Muscle of leg (tissue), 11 donors: ENCODE results near the gene SIPA1L2. TPM values are rescaled to one million over a fixed set of nuclear protein-coding genes. Genes with fewer than 3 reads are reported as not detected.

ENCODE experiments used
- DNase-seq: peaks from one replicate; pipeline ENCODE4 v3.0.0; 2013
- H3K27ac ChIP-seq: one replicate; pipeline ENCODE4 v1.5.1; 2013; ENCODE audit warnings: mild to moderate bottlenecking, low read length, control low read depth
- H3K27me3 ChIP-seq: one replicate; pipeline ENCODE4 v1.6.1; 2013; ENCODE audit warnings: low read length; ENCODE audit not compliant: control insufficient read depth, insufficient read depth
- H3K36me3 ChIP-seq: one replicate; pipeline ENCODE4 v1.6.1; 2013; ENCODE audit warnings: low read length; ENCODE audit not compliant: control insufficient read depth, insufficient read depth
- H3K4me1 ChIP-seq: one replicate; pipeline ENCODE4 v1.6.1; 2013; ENCODE audit warnings: low read length; ENCODE audit not compliant: control insufficient read depth, insufficient read depth
- H3K4me3 ChIP-seq: one replicate; pipeline ENCODE4 v1.5.1; 2013; ENCODE audit warnings: low read length, control low read depth
- H3K9me3 ChIP-seq: replicated peaks from 2 replicates; pipeline ENCODE4 v1.6.1; 2013; ENCODE audit warnings: low read depth, low read length; ENCODE audit not compliant: control insufficient read depth
- WGBS: methylation state at CpG from one replicate; pipeline ENCODE4 v1.1.5; 2013; ENCODE audit warnings: missing lambda C conversion rate; ENCODE audit not compliant: insufficient coverage; 5-methylcytosine and 5-hydroxymethylcytosine counted together
- polyA plus RNA-seq, 8 donors: library from polyadenylated mRNA; unstranded; fragments of 120-200 nt; gene quantifications; one replicate each; pipeline versions ENCODE4 v1.2.1 to v1.2.3, GENCODE V29; 2013; ENCODE audit warnings: inconsistent platforms in 1 of 8, low replicate concordance in 1 of 8; ENCODE audit not compliant: insufficient read length in 8 of 8, insufficient read depth in 1 of 8
- total RNA-seq: library from RNA; stranded (reverse); fragments of 120-200 nt; gene quantifications from one replicate; pipeline ENCODE4 v1.2.4, GENCODE V29; 2013

Gene SIPA1L2
- total and polyA plus RNA-seq, 9 donors: 23.3 to 32.6 (median 28.7) TPM

DNA sequence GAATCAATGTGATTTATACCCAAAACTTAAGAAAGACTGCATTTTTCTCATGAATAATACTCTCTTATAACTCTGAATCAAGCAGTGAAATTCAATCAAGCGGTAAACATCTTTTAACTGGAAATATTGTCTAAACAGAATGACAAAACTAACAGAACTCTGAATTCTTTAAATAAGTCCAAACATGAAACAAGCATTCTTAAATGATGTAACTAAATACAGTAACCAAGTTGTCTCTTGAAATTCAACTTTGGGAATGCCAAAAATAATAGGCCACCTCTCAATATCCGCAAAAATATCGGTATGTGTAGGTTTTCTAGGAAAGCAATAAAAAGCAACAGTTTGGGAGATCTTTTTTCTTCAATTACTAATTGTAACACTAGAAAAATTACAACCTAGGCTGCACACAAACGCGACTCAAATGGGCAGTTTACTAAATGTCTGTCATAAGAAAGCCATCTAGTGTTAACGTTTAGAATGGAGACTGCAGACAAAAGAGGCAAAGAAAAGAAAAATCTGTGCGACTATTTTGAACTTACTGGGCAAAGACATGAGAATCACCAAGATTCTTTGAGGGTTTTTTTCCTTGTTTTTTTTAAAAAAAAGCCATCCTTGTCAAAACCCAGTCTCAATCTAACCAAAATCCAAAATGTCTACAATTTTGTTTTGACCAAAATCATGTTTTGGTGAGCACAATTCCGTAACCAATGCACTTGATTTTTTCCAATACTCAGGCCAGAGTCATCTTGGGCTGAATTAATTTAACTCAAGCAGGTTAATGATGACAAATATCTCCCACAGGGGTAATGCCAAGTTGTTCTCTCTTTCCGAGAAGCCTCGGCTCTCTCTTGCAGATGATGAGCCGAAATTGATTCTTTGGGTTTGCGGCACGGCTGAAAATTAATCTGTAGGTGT lies 1.3 kb downstream of the SIPA1L2 start:
- WGBS: 5% methylated on average over 4 of the region's 13 CpGs
- Histone ChIP-seq H3K4me1 (peaks cover 13% of the 10 kb centered on the region), H3K27ac (peak overlapping the region; percentile 56), H3K36me3 (no peaks in the 10 kb centered on the region), H3K27me3 (peaks cover 7% of the 10 kb centered on the region), H3K9me3 (no peaks in the 10 kb centered on the region), H3K4me3 (peak overlapping the region; percentile 74)
- DNase-seq: peak; percentile 80

DNA sequence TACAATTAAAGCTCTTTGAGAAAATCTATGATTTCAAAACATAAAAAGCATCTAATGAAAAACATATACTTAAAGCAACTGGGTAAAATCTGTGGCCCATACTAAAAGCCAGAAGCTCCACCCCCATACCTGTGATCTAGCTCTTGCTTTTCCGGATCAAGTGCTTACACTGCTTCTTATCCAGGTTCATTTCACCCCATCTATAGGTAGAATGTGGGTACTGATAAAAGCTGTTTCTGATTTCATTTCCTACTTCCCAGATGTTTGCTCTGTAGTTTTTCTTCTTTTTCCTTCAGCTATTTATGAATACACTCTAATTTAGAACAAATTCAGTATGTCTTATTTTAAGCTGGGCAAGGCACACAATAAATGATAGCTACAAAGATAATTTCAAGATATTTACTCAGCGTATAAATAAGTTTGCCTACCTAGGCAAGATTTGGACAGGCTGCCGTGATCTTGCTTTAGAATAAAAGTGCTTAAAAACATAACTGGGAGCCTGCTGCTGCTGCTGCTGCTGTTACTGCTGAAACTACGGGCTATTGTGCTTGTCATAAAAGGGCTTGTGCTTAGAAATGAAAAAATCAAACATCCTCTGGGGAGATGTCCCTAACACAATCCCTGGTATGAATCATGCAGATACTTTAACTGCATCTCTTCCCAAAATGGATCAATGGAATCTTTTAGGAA lies 2.1 kb downstream of the SIPA1L2 start:
- Histone ChIP-seq H3K4me1 (peaks cover 16% of the 10 kb centered on the region), H3K27me3 (peaks cover 7% of the 10 kb centered on the region), H3K9me3 (no peaks in the 10 kb centered on the region), H3K36me3 (no peaks in the 10 kb centered on the region), H3K4me3 (peak overlapping the region; percentile 74), H3K27ac (no peak overlapping the region)
- peak; percentile 51 for DNase-seq
- no CpG with 5 or more reads among the region's 4 CpGs for WGBS

DNA sequence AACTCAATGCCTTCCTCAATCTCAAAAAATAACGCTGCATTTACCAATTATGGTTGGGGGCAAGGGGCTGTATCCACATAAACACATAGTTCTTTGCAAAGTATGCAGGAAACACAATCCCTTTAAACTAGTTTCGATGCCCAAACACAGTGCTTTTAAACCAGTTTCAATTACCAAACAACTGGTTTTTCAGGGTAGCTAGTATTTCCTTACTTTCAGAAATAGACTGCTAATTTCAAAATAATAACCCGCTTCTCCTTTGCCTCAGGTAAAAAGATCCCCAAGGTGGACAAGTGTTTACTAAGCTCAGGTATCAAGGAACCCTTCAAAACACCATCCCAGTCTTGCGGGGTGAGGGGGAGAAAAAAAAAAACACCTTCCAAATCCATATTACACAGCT lies 2.8 kb downstream of the SIPA1L2 start:
- Histone ChIP-seq H3K4me3 (no peak overlapping the region), H3K9me3 (no peaks in the 10 kb centered on the region), H3K27me3 (peaks cover 5% of the 10 kb centered on the region), H3K36me3 (no peaks in the 10 kb centered on the region), H3K27ac (no peak overlapping the region), H3K4me1 (peaks cover 17% of the 10 kb centered on the region)
- no peak for DNase-seq
- WGBS: no CpG with 5 or more reads among the region's 4 CpGs

DNA sequence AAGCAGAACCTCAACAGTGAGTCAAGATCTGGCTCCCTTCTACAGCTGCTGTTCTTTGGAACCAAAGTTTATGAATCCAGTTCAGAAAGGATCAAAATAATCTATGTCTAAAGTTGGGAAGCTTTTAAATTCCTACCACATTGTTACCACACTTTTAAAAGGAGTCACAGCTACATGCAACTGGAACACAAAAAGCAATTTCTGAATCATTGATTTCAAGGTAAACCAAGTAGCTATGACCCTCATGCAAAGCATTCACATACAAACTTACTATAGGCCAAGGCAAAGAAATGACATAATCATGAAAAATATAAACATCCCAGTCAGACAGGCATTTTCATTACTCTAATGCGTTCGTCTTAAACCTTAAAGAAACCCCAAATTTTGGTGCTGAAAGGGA lies 3.5 kb downstream of the SIPA1L2 start:
- H3K27ac ChIP-seq: no peak overlapping the region
- H3K36me3 ChIP-seq: no peaks in the 10 kb centered on the region
- peaks cover 17% of the 10 kb centered on the region for H3K4me1 ChIP-seq
- no peaks in the 10 kb centered on the region for H3K9me3 ChIP-seq
- no peak overlapping the region for H3K4me3 ChIP-seq
- no peak for DNase-seq
- WGBS: no CpG with 5 or more reads among the region's 2 CpGs
- H3K27me3 ChIP-seq: peaks cover 5% of the 10 kb centered on the region

DNA sequence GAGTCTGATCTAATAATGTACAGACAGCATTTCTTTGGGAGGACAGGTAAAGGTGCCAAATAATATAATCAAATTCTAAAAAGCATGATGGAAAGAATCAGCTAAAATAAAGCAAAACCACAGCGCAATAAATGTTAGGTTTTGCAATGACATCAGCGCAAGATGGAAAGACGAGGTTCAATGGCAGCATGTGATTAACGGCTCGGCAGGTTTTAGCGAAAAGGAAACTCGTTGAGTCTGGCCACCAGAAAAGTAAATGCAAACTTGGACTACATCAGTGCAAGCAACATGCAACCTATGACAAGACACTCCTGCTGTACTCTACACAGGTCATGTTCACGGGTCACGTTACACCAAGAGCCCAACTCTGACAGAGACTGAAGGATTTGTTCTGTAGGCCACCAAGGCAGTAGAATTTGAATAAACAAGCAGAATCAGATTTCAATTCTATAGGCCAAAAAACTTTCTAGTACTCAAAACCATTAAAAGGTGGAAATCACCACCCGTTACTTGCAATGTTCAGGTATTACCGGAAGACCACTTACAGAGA lies 4.5 kb downstream of the SIPA1L2 start:
- 97% methylated on average over 7 of the region's 11 CpGs for WGBS
- DNase-seq: no peak
- H3K4me1 ChIP-seq: peaks cover 15% of the 10 kb centered on the region
- H3K4me3 ChIP-seq: no peak overlapping the region
- no peak overlapping the region for H3K27ac ChIP-seq
- H3K9me3 ChIP-seq: no peaks in the 10 kb centered on the region
- peaks cover 5% of the 10 kb centered on the region for H3K27me3 ChIP-seq
- no peaks in the 10 kb centered on the region for H3K36me3 ChIP-seq

DNA sequence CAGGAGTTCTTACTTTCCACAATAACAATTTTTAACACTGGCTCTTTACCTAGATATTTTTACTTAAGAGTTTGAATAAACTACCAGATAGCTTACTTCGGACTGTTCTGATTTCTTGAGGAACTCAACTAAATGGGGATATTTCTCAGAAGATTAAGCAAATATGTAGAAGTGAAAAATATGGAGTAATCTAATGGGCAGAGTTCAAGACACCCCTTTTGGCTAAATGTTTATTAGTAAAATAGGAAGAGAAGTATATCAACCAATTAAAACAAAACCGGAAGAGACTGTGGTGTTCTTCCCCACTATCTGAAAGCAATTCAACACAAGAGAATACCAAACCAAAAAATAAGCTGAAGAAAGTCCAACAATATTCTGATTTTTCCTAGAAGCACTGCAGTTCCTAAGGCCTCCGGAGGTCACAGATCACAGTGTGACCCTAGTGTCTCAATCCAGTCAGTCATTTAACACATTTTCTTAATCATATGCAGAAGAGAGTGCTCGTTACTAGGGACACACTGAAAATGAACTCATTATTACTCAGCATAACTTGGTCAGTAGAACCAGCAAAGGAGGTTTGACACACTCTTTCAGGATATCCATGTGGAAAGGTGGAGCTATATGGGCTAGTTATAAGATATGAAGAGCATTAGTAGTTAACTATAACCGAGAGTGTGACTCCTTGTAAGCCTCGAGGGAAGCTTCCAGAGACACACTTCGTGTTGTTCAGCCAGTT lies 5.2 kb downstream of the SIPA1L2 start:
- DNase-seq: no peak
- H3K4me1 ChIP-seq: peaks cover 22% of the 10 kb centered on the region
- H3K4me3 ChIP-seq: no peak overlapping the region
- H3K27me3 ChIP-seq: peaks cover 5% of the 10 kb centered on the region
- H3K9me3 ChIP-seq: no peaks in the 10 kb centered on the region
- 67% methylated on average over 3 of the region's 7 CpGs for WGBS
- H3K36me3 ChIP-seq: no peaks in the 10 kb centered on the region
- no peak overlapping the region for H3K27ac ChIP-seq

GRCh38 chr1:232622981-232623380 lies 7.0 kb downstream of the SIPA1L2 start:
- peak overlapping the region; percentile 38 for H3K27ac ChIP-seq
- H3K9me3 ChIP-seq: no peaks in the 10 kb centered on the region
- no peak overlapping the region for H3K4me3 ChIP-seq
- DNase-seq: peak; percentile 30
- peaks cover 21% of the 10 kb centered on the region for H3K4me1 ChIP-seq
- H3K36me3 ChIP-seq: no peaks in the 10 kb centered on the region
- WGBS: 100% methylated on average over 1 of the region's 8 CpGs
- H3K27me3 ChIP-seq: no peaks in the 10 kb centered on the region

DNA sequence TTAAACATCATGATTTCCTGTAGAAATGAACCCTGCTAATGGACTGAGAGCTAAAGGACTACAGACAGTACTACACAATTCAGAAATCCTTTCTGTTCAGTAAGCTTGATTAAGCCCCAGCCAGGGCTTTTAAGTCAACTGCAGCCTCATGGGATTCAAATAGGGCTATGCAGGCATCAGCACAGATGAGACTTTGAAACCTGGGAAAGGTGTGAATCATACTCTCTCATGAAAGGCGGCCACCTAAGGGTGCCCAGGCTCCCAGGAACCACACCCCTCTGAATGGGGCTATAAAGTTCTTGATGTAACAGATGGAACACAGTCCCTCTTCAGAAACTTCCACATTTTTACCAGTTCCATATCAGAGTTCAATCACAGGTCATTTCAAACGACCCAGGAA lies 7.6 kb downstream of the SIPA1L2 start:
- H3K36me3 ChIP-seq: no peaks in the 10 kb centered on the region
- no peaks in the 10 kb centered on the region for H3K27me3 ChIP-seq
- no peak for DNase-seq
- H3K4me1 ChIP-seq: peaks cover 20% of the 10 kb centered on the region
- H3K4me3 ChIP-seq: no peak overlapping the region
- H3K27ac ChIP-seq: peak overlapping the region; percentile 38
- H3K9me3 ChIP-seq: no peaks in the 10 kb centered on the region
- no CpG with 5 or more reads among the region's 2 CpGs for WGBS

DNA sequence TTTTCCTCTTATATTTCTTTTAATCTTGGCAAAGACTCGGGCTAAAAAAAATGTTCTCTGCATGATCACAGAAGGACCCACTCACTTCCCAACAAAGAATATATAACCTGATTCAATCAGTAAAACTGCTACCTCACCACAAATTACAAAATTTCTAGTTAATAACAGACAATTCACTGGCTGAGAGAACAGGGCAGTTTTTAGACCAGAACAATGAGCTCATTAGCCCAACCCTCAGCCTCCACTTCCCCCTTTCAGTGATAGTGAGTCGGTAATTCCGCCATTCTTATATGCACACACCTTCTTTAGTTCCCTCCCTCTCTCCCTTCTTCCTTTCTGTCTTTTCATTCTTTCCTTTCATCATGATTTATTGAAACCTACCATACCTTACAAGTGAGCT lies 8.9 kb downstream of the SIPA1L2 start:
- no CpG with 5 or more reads among the region's 3 CpGs for WGBS
- DNase-seq: no peak
- Histone ChIP-seq H3K27me3 (no peaks in the 10 kb centered on the region), H3K4me3 (no peak overlapping the region), H3K9me3 (no peaks in the 10 kb centered on the region), H3K4me1 (peaks cover 20% of the 10 kb centered on the region), H3K36me3 (no peaks in the 10 kb centered on the region), H3K27ac (peak overlapping the region; percentile 73)
